GM12891 (cell line): ENCODE data around the gene CD44.

Experiments
- POLR2A ChIP-seq: IDR thresholded peaks from 2 replicates; pipeline ENCODE4 v1.6.1; 2011; ENCODE audit warnings: low read depth, low read length, control low read depth
- POLR2AphosphoS5 ChIP-seq: IDR thresholded peaks from 2 replicates; pipeline ENCODE4 v1.6.1; 2011; ENCODE audit warnings: low read depth, low read length, control low read depth
- POU2F2 ChIP-seq: IDR thresholded peaks from 2 replicates; pipeline ENCODE4 v1.6.1; 2011; ENCODE audit warnings: low read depth, mild to moderate bottlenecking, control low read depth, low read length, moderate library complexity
- SPI1 ChIP-seq: IDR thresholded peaks from 2 replicates; pipeline ENCODE4 v1.6.1; 2011; ENCODE audit warnings: low read depth, low read length, control low read depth
- TAF1 ChIP-seq: IDR thresholded peaks from 2 replicates; pipeline ENCODE4 v1.6.1; 2011; ENCODE audit warnings: low read depth, low read length, control low read depth

GRCh38 chr11:35246745-35247144, 107.8 kb downstream of the CD44 start:
- no peak for TF ChIP-seq POLR2A
- TF ChIP-seq TAF1 = no peak
- TF ChIP-seq POLR2AphosphoS5 = no peak
- TF ChIP-seq SPI1 = no peak
- TF ChIP-seq POU2F2 = no peak
